Glutamatergic neuron (in vitro differentiated cells): ENCODE measurements around the gene ZNF564. TPM values are rescaled to one million over a fixed set of nuclear protein-coding genes. Genes with fewer than 3 reads are reported as not detected.
"Not testable (repeated sequence)": the region's sequence is repeated elsewhere in the genome, so short reads cannot be mapped to it uniquely, and the experiment has no call there.

Experiments used
- DNase-seq: peaks from one replicate; pipeline ENCODE4 v3.0.0; 2022
- H3K27ac Mint-ChIP-seq: one replicate; pipeline ENCODE4 v1.8.0; 2020; ENCODE audit warnings: mild to moderate bottlenecking, mixed read lengths, inconsistent platforms; ENCODE audit not compliant: unreplicated experiment
- H3K27me3 Mint-ChIP-seq: one replicate; pipeline ENCODE4 v1.8.0; 2020; ENCODE audit warnings: mild to moderate bottlenecking, moderate library complexity, mixed read lengths, inconsistent platforms; ENCODE audit not compliant: unreplicated experiment
- H3K36me3 Mint-ChIP-seq: one replicate; pipeline ENCODE4 v1.8.0; 2020; ENCODE audit warnings: mild to moderate bottlenecking, mixed read lengths, inconsistent platforms; ENCODE audit not compliant: unreplicated experiment
- H3K4me1 Mint-ChIP-seq: one replicate; pipeline ENCODE4 v1.8.0; 2020; ENCODE audit warnings: mild to moderate bottlenecking, low read depth, mixed read lengths, inconsistent platforms; ENCODE audit not compliant: unreplicated experiment
- H3K4me3 Mint-ChIP-seq: one replicate; pipeline ENCODE4 v1.8.0; 2020; ENCODE audit warnings: mild to moderate bottlenecking, mixed read lengths, inconsistent platforms; ENCODE audit not compliant: unreplicated experiment
- H3K9me3 Mint-ChIP-seq: one replicate; pipeline ENCODE4 v1.8.0; 2020; ENCODE audit warnings: mild to moderate bottlenecking, moderate library complexity, mixed read lengths, inconsistent platforms; ENCODE audit not compliant: unreplicated experiment
- CTCF ChIP-seq: fragments of 200-600 bp; sonication (generic); IDR thresholded peaks from one replicate; pipeline ENCODE4 v1.5.0; 2021; ENCODE audit not compliant: partially characterized antibody, unreplicated experiment
- total RNA-seq: library from RNA; stranded (reverse); fragmentation: NEBNext Ultra II Directional; extraction: Animal tissue kit (Norgen Biotek cat#: 25700); gene quantifications from one replicate; pipeline ENCODE4 v1.2.1, GENCODE V29; 2021; ENCODE audit not compliant: unreplicated experiment

Gene ZNF564
- total RNA-seq, 1 donor from 2014 or later = 11.2 TPM

- H3K4me3 Mint-ChIP-seq = no peak overlapping the region
- H3K27me3 Mint-ChIP-seq = peaks cover 4% of the 10 kb centered on the region
- DNase-seq = no peak
- H3K4me1 Mint-ChIP-seq = no peaks in the 10 kb centered on the region
- peaks cover 30% of the 10 kb centered on the region for H3K36me3 Mint-ChIP-seq
- peaks cover 18% of the 10 kb centered on the region for H3K9me3 Mint-ChIP-seq
- H3K27ac Mint-ChIP-seq = no peak overlapping the region
- TF ChIP-seq CTCF = no peak
These were observed 37.7 kb downstream of the ZNF564 start for GRCh38 chr19:12513531-12514061.

- H3K4me3 Mint-ChIP-seq = no peak overlapping the region
- H3K27ac Mint-ChIP-seq = no peak overlapping the region
- no peak for TF ChIP-seq CTCF
- H3K27me3 Mint-ChIP-seq = no peaks in the 10 kb centered on the region
- H3K36me3 Mint-ChIP-seq = no peaks in the 10 kb centered on the region
- no peaks in the 10 kb centered on the region for H3K4me1 Mint-ChIP-seq
- peaks cover 8% of the 10 kb centered on the region for H3K9me3 Mint-ChIP-seq
- no peak for DNase-seq
These were observed 54.2 kb downstream of the ZNF564 start for GRCh38 chr19:12497032-12497431.

- H3K4me3 Mint-ChIP-seq = peak overlapping the region; percentile 87
These were observed 54.8 kb downstream of the ZNF564 start for GRCh38 chr19:12496480-12496879.

GRCh38 chr19:12495002-12495802, 56.1 kb downstream of the ZNF564 start:
- Mint-ChIP-seq H3K4me1 (no peaks in the 10 kb centered on the region), H3K9me3 (peaks cover 8% of the 10 kb centered on the region), H3K27ac (peak overlapping the region; percentile 76), H3K4me3 (peak overlapping the region; percentile 90), H3K36me3 (no peaks in the 10 kb centered on the region), H3K27me3 (no peaks in the 10 kb centered on the region)
- TF ChIP-seq CTCF = no peak
- DNase-seq = peak; percentile 92

More at GRCh38 chr19:12496480-12496879, 54.8 kb downstream of the ZNF564 start:
- no peak overlapping the region for H3K27ac Mint-ChIP-seq
- no peak for DNase-seq
- no peaks in the 10 kb centered on the region for H3K27me3 Mint-ChIP-seq
- TF ChIP-seq CTCF = no peak
- H3K4me1 Mint-ChIP-seq = no peaks in the 10 kb centered on the region
- peaks cover 8% of the 10 kb centered on the region for H3K9me3 Mint-ChIP-seq
- H3K36me3 Mint-ChIP-seq = no peaks in the 10 kb centered on the region

GRCh38 chr19:12494260-12494860, 56.9 kb downstream of the ZNF564 start:
- TF ChIP-seq CTCF = no peak
- peaks cover 8% of the 10 kb centered on the region for H3K9me3 Mint-ChIP-seq
- DNase-seq = no peak
- H3K27me3 Mint-ChIP-seq = no peaks in the 10 kb centered on the region
- peak overlapping the region; percentile 90 for H3K4me3 Mint-ChIP-seq
- H3K36me3 Mint-ChIP-seq = no peaks in the 10 kb centered on the region
- H3K4me1 Mint-ChIP-seq = no peaks in the 10 kb centered on the region
- H3K27ac Mint-ChIP-seq = no peak overlapping the region

GRCh38 chr19:12486265-12486783, 65.0 kb downstream of the ZNF564 start:
- DNase-seq, H3K4me3 Mint-ChIP-seq, H3K9me3 Mint-ChIP-seq, H3K27ac Mint-ChIP-seq, H3K36me3 Mint-ChIP-seq, H3K27me3 Mint-ChIP-seq, H3K4me1 Mint-ChIP-seq: not testable (repeated sequence)
